Endodermal cell (in vitro differentiated cells): ENCODE data around the gene TPRG1L. TPM values are rescaled to one million over a fixed set of nuclear protein-coding genes. Genes with fewer than 3 reads are reported as not detected.

Source experiments
- DNase-seq: peaks from one replicate; pipeline ENCODE4 v3.0.0-alpha.2; 2017
- H3K27ac ChIP-seq: 2 replicates; pipeline ENCODE4 v1.5.1; 2013; ENCODE audit warnings: mild to moderate bottlenecking, low read depth, low read length, moderate library complexity
- H3K27me3 ChIP-seq: 2 replicates; pipeline ENCODE4 v1.6.1; 2013; ENCODE audit warnings: mild to moderate bottlenecking, low read length, moderate library complexity; ENCODE audit not compliant: insufficient read depth, control insufficient read depth, poor library complexity, severe bottlenecking
- H3K36me3 ChIP-seq: 2 replicates; pipeline ENCODE4 v1.7.0; 2013; ENCODE audit warnings: mild to moderate bottlenecking, low read length, moderate library complexity; ENCODE audit not compliant: control insufficient read depth, insufficient read depth
- H3K4me1 ChIP-seq: one replicate; pipeline ENCODE4 v1.7.0; 2013; ENCODE audit warnings: low read length; ENCODE audit not compliant: control insufficient read depth, insufficient read depth
- H3K4me3 ChIP-seq: 2 replicates; pipeline ENCODE4 v1.5.1; 2013; ENCODE audit warnings: mild to moderate bottlenecking, low read length, moderate library complexity
- H3K9ac ChIP-seq: 2 replicates; pipeline ENCODE4 v1.6.1; 2013; ENCODE audit warnings: mild to moderate bottlenecking, low read length, moderate library complexity; ENCODE audit not compliant: poor library complexity, severe bottlenecking; ENCODE audit errors: extremely low read depth
- H3K9me3 ChIP-seq: 2 replicates; pipeline ENCODE4 v1.6.1; 2013; ENCODE audit warnings: mild to moderate bottlenecking, low read length, moderate library complexity; ENCODE audit not compliant: control insufficient read depth
- H3K27ac Mint-ChIP-seq: 2 replicates; pipeline ENCODE4 v1.8.0; 2020; ENCODE audit warnings: mixed read lengths
- H3K27me3 Mint-ChIP-seq: 2 replicates; pipeline ENCODE4 v1.8.0; 2021; ENCODE audit warnings: mild to moderate bottlenecking, mixed read lengths; ENCODE audit not compliant: insufficient read depth
- H3K36me3 Mint-ChIP-seq: 2 replicates; pipeline ENCODE4 v1.8.0; 2020; ENCODE audit warnings: low read depth, mixed read lengths
- H3K4me1 Mint-ChIP-seq: 2 replicates; pipeline ENCODE4 v1.8.0; 2020; ENCODE audit warnings: mixed read lengths
- H3K4me3 Mint-ChIP-seq: 2 replicates; pipeline ENCODE4 v1.8.0; 2020; ENCODE audit warnings: mild to moderate bottlenecking, moderate library complexity, mixed read lengths
- H3K9me3 Mint-ChIP-seq: 2 replicates; pipeline ENCODE4 v1.8.0; 2020; ENCODE audit warnings: mild to moderate bottlenecking, mixed read lengths
- CTCF ChIP-seq: fragments of 200-600 bp; sonication (generic); conservative IDR thresholded peaks from 2 replicates; pipeline ENCODE4 v1.5.0; 2021; ENCODE audit warnings: antibody characterized with exemption, mild to moderate bottlenecking
- WGBS, 2 experiments: methylation state at CpG; one replicate each; pipeline versions ENCODE4 v1.1.5 to v1.1.7; 2013; ENCODE audit warnings: missing lambda C conversion rate in 2 of 2, mixed read lengths in 1 of 2; ENCODE audit not compliant: insufficient coverage in 1 of 2, insufficient read length in 1 of 2; 5-methylcytosine and 5-hydroxymethylcytosine counted together
- total RNA-seq, 2 donors: library from RNA; stranded (reverse); fragmentation: NEBNext Ultra II Directional in 1 of 2; extraction: Animal tissue kit (Norgen Biotek cat#: 25700) in 1 of 2; gene quantifications; 2 replicates in 1 of 2; 3 replicates in 1 of 2; pipeline ENCODE4 v1.2.1, GENCODE V29; 2021

The TPRG1L gene
- total RNA-seq, 2 donors from 2014 or later = 50.4 to 56.4 TPM

- Histone ChIP-seq H3K27ac (no peak overlapping the region), H3K27me3 (no peaks in the 10 kb centered on the region), H3K36me3 (no peaks in the 10 kb centered on the region), H3K9me3 (no peaks in the 10 kb centered on the region), H3K9ac (no peak overlapping the region), H3K4me1 (no peaks in the 10 kb centered on the region), H3K4me3 (no peak overlapping the region)
- Mint-ChIP-seq H3K27ac (no peak overlapping the region), H3K9me3 (no peaks in the 10 kb centered on the region), H3K4me1 (peaks cover 11% of the 10 kb centered on the region), H3K27me3 (no peaks in the 10 kb centered on the region), H3K4me3 (no peak overlapping the region), H3K36me3 (peaks cover 2% of the 10 kb centered on the region)
- no peak for TF ChIP-seq CTCF
- WGBS, 2 experiments = 92 to 94% methylated on average over 10 of the region's 10 CpGs
- no peak for DNase-seq
These were observed 24.5 kb upstream of the TPRG1L start for GRCh38 chr1:3600354-3600753.

GRCh38 chr1:3601743-3602142, 23.1 kb upstream of the TPRG1L start:
- Histone ChIP-seq H3K9me3 (no peaks in the 10 kb centered on the region), H3K27me3 (no peaks in the 10 kb centered on the region), H3K36me3 (no peaks in the 10 kb centered on the region), H3K9ac (no peak overlapping the region), H3K27ac (no peak overlapping the region), H3K4me3 (no peak overlapping the region), H3K4me1 (no peaks in the 10 kb centered on the region)
- TF ChIP-seq CTCF = no peak
- H3K4me1 Mint-ChIP-seq = peaks cover 11% of the 10 kb centered on the region
- H3K4me3 Mint-ChIP-seq = no peak overlapping the region
- H3K9me3 Mint-ChIP-seq = no peaks in the 10 kb centered on the region
- peaks cover 2% of the 10 kb centered on the region for H3K36me3 Mint-ChIP-seq
- DNase-seq = no peak
- no peaks in the 10 kb centered on the region for H3K27me3 Mint-ChIP-seq
- H3K27ac Mint-ChIP-seq = no peak overlapping the region
- 89 to 96% methylated on average over 10 to 16 of the region's 16 CpGs for WGBS, 2 experiments

- Histone ChIP-seq H3K27me3 (no peaks in the 10 kb centered on the region), H3K27ac (no peak overlapping the region), H3K4me3 (no peak overlapping the region), H3K9me3 (no peaks in the 10 kb centered on the region), H3K9ac (no peak overlapping the region), H3K36me3 (no peaks in the 10 kb centered on the region), H3K4me1 (no peaks in the 10 kb centered on the region)
- no peak for TF ChIP-seq CTCF
- DNase-seq = no peak
- WGBS, 2 experiments = 92 to 96% methylated on average over 16 to 21 of the region's 21 CpGs
- Mint-ChIP-seq H3K4me1 (peaks cover 8% of the 10 kb centered on the region), H3K36me3 (peaks cover 2% of the 10 kb centered on the region), H3K27me3 (no peaks in the 10 kb centered on the region), H3K9me3 (no peaks in the 10 kb centered on the region), H3K4me3 (no peak overlapping the region), H3K27ac (no peak overlapping the region)
These were observed 22.4 kb upstream of the TPRG1L start for GRCh38 chr1:3602375-3602774.
